Activated naive CD8-positive, alpha-beta T cell treated with anti-CD3 and anti-CD28 coated beads, Interleukin-2, amount 50 U/mL, for 24 hours (primary cell): ENCODE measurements around the gene SCP2.

Experiments
- ATAC-seq: fragments of 150-1000 bp; cut with Tn5 transposase; one replicate; pipeline ENCODE4 v1.10.0; 2021
- DNase-seq: peaks from one replicate; pipeline ENCODE4 v3.0.0; 2021
- H3K27ac Mint-ChIP-seq: one replicate; pipeline ENCODE4 v1.8.0; 2021; ENCODE audit warnings: mild to moderate bottlenecking, mixed read lengths
- H3K27me3 Mint-ChIP-seq: one replicate; pipeline ENCODE4 v1.8.0; 2021; ENCODE audit warnings: mixed read lengths
- H3K36me3 Mint-ChIP-seq: one replicate; pipeline ENCODE4 v1.8.0; 2021; ENCODE audit warnings: low read depth, mixed read lengths
- H3K4me1 Mint-ChIP-seq: one replicate; pipeline ENCODE4 v1.8.0; 2021; ENCODE audit warnings: mixed read lengths
- H3K4me3 Mint-ChIP-seq: one replicate; pipeline ENCODE4 v1.8.0; 2021; ENCODE audit warnings: mild to moderate bottlenecking, moderate library complexity, mixed read lengths
- H3K9me3 Mint-ChIP-seq: one replicate; pipeline ENCODE4 v1.8.0; 2021; ENCODE audit warnings: mixed read lengths

Gene SCP2

DNA sequence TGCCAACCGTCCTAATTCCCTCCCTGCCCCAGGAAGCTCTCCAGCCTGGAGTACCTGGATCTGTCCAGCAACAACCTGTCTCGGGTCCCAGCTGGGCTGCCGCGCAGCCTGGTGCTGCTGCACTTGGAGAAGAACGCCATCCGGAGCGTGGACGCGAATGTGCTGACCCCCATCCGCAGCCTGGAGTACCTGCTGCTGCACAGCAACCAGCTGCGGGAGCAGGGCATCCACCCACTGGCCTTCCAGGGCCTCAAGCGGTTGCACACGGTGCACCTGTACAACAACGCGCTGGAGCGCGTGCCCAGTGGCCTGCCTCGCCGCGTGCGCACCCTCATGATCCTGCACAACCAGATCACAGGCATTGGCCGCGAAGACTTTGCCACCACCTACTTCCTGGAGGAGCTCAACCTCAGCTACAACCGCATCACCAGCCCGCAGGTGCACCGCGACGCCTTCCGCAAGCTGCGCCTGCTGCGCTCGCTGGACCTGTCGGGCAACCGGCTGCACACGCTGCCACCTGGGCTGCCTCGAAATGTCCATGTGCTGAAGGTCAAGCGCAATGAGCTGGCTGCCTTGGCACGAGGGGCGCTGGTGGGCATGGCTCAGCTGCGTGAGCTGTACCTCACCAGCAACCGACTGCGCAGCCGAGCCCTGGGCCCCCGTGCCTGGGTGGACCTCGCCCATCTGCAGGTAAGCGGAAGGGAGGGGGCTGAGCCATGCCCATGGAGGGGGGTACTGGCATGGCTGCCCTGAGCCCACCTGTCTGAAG is 151.4 kb downstream of the SCP2 start:
- DNase-seq (no peak), ATAC-seq (no peak)
- Mint-ChIP-seq H3K4me3 (no peak overlapping the region), H3K9me3 (no peaks in the 10 kb centered on the region), H3K27ac (no peak overlapping the region), H3K4me1 (no peaks in the 10 kb centered on the region), H3K27me3 (no peaks in the 10 kb centered on the region), H3K36me3 (no peaks in the 10 kb centered on the region)

DNA sequence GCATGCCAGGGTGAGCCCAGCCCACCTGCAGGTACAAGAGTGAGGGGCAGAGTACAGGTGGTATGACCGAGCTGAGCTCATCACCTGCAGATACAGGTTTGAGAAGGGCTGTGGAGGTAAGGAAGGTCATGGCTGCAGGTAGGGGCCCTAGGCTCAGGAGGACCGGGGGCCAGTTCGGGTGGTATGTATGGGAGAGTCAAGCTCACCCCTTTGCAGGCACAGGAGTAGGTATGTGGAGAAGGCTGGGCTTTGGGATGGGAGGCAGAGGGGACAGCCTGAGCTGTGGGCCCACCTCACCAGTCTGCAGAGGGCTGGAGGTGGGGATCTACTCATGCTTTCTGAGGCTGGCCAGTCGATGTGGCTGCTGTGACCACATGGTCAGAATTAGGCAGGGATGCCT is 152.2 kb downstream of the SCP2 start:
- no peak for ATAC-seq
- no peak overlapping the region for H3K27ac Mint-ChIP-seq
- H3K36me3 Mint-ChIP-seq = no peaks in the 10 kb centered on the region
- DNase-seq = no peak
- no peaks in the 10 kb centered on the region for H3K27me3 Mint-ChIP-seq
- H3K4me1 Mint-ChIP-seq = no peaks in the 10 kb centered on the region
- H3K4me3 Mint-ChIP-seq = no peak overlapping the region
- no peaks in the 10 kb centered on the region for H3K9me3 Mint-ChIP-seq

DNA sequence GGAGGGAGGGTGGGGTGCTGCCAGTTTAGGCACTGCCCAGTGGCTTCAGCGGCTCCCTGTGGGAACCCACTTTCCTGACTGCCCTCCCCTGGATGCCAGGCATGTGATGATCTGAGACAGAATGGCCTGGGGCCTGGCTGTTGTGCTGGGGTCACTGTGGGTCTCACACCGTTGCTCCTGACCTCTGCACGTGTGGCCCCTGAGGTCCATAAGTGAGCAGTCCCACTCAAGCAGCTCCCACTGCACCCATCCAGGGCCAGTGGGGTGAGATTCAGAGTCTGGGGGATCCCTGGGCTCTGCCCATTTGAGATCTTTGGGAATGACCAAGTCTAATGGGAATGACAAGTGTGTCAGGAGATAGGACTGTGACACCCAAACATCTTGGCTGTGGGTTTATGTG is 153.0 kb downstream of the SCP2 start:
- ATAC-seq (no peak), DNase-seq (no peak)
- H3K36me3 Mint-ChIP-seq = no peaks in the 10 kb centered on the region
- H3K27me3 Mint-ChIP-seq = no peaks in the 10 kb centered on the region
- no peaks in the 10 kb centered on the region for H3K9me3 Mint-ChIP-seq
- no peak overlapping the region for H3K4me3 Mint-ChIP-seq
- no peak overlapping the region for H3K27ac Mint-ChIP-seq
- no peaks in the 10 kb centered on the region for H3K4me1 Mint-ChIP-seq

DNA sequence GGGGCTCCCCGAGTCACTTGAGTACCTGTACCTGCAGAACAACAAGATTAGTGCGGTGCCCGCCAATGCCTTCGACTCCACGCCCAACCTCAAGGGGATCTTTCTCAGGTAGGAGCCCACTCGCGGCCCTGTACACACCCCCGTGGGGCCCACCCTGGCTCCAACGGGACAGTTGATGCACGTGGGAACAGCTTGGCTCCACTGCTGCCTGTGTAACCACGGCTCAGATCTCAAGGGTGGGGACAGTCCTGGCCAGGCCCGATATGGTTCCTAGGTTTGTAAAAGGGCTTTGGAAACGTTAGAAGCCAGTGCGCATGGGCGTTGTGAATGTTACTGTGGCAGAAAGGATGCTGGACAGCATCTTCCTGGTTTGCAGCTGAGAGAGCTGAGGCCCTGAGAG is 153.7 kb downstream of the SCP2 start:
- Mint-ChIP-seq H3K4me3 (no peak overlapping the region), H3K27me3 (no peaks in the 10 kb centered on the region), H3K9me3 (no peaks in the 10 kb centered on the region), H3K36me3 (no peaks in the 10 kb centered on the region), H3K4me1 (no peaks in the 10 kb centered on the region), H3K27ac (no peak overlapping the region)
- no peak for ATAC-seq
- no peak for DNase-seq

DNA sequence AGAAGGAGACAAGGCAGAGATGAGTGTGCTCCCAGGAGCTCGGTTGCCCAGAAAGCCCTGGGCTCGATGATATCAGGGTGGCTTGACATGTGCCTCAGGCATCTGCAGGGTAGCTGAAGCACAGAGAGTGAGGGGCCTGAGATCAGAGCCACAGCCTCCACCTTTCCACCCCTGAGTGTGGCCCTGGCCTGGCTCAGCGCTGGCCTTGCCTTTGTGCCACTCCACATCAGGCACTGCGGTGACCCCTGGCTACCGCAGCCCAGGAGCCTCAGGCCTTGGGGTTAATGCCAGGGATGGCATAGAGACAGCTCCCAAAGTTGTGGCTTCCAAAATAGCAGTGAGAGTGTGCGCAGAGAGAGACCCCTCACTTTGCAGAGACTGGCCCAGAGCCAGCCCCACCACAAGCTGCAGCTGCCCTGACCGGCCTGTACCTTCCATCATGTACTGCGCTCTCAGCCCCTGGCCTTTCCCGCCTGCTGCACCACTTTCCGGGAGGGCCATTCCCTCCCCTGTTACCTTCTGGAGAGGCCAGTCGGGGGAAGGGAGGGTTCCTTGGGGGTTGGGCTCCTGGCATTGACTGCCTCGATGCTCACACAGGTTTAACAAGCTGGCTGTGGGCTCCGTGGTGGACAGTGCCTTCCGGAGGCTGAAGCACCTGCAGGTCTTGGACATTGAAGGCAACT is 154.4 kb downstream of the SCP2 start:
- ATAC-seq = no peak
- no peak for DNase-seq
- Mint-ChIP-seq H3K27me3 (no peaks in the 10 kb centered on the region), H3K4me3 (no peak overlapping the region), H3K27ac (no peak overlapping the region), H3K36me3 (no peaks in the 10 kb centered on the region), H3K9me3 (no peaks in the 10 kb centered on the region), H3K4me1 (no peaks in the 10 kb centered on the region)

DNA sequence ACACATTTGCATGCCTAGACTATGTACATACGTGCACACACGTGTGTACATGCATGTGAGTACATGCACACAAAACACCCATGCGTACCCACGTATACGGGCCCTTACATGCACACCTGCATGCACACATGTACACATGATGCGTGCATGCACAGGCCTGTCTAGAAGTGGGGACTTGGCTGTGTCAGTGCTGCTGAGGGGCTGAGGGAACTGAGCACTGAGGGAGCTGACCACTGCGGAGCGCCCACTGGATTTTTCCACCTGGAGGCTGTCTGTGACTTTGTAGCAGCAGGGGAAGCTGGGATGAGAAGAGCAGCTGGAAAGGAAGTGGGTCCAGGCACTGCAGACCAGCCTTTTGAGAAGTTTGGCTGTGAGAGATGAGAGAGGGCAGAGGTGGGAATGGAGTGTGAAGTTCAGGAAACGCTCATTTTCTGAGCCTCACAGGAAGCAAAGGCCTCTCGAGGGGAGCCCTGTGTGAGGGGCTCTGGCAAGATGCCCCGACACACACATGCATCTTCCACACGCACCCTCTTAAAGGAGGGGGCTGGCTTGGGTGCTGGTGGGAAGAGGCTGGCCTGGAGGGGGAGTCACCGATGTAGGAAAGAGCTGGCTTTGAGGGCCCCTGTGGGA is 155.9 kb downstream of the SCP2 start:
- Mint-ChIP-seq H3K27ac (no peak overlapping the region), H3K9me3 (no peaks in the 10 kb centered on the region), H3K27me3 (no peaks in the 10 kb centered on the region), H3K4me1 (no peaks in the 10 kb centered on the region), H3K4me3 (no peak overlapping the region), H3K36me3 (no peaks in the 10 kb centered on the region)
- DNase-seq = no peak
- no peak for ATAC-seq

DNA sequence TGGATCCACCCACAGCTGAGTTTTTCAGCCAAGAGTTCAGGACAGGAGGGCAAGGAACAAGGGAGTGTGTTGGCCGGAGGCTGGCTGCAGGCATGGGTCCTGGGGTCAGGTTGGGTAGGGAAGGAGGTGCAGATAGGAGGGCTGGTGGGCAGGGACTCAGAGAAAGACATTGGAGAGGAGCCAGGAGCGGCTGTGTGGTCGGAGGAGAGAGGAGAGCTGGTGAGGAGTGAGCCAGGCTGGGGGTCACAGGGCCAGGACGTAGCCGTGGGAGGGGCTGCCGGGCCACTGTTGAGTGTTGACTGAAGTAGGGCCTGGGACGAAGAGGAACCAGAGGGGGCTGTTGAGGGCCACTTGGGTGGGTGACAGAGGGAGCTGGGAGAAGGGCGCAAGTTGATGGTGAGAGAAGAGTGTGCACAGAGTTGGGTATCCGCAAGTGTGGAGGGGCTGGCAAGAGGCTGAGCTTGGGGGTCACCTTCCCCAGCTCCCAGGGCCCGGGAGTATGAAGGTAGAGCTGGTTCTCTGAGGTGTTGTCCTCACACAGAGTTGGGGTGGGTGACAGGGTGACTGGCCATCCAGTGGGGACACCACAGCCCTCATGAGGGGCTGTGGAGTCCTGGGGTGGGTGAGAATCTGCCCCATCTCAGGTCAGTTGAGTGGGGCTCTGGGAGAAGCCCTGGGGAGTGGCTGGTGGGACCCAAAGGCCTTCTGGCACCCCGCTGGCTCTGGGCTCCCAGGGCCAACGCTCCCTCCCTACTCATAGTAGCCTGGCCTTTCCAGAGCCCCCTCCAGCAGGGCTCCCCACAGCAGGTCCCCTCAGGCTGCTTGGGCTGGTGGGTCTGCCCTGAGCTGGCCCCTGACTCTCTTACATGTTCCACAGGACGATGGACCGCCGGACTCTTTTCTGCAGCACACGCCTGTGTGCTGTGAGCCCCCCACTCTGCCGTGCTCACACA is 156.8 kb downstream of the SCP2 start:
- ATAC-seq = no peak
- no peaks in the 10 kb centered on the region for H3K36me3 Mint-ChIP-seq
- no peak overlapping the region for H3K27ac Mint-ChIP-seq
- H3K27me3 Mint-ChIP-seq = no peaks in the 10 kb centered on the region
- no peak overlapping the region for H3K4me3 Mint-ChIP-seq
- no peak for DNase-seq
- H3K4me1 Mint-ChIP-seq = no peaks in the 10 kb centered on the region
- no peaks in the 10 kb centered on the region for H3K9me3 Mint-ChIP-seq

DNA sequence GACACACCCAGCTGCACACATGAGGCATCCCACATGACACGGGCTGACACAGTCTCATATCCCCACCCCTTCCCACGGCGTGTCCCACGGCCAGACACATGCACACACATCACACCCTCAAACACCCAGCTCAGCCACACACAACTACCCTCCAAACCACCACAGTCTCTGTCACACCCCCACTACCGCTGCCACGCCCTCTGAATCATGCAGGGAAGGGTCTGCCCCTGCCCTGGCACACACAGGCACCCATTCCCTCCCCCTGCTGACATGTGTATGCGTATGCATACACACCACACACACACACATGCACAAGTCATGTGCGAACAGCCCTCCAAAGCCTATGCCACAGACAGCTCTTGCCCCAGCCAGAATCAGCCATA is 157.5 kb downstream of the SCP2 start:
- H3K27me3 Mint-ChIP-seq = no peaks in the 10 kb centered on the region
- no peak for ATAC-seq
- no peaks in the 10 kb centered on the region for H3K36me3 Mint-ChIP-seq
- H3K9me3 Mint-ChIP-seq = no peaks in the 10 kb centered on the region
- no peak overlapping the region for H3K27ac Mint-ChIP-seq
- no peak for DNase-seq
- H3K4me3 Mint-ChIP-seq = no peak overlapping the region
- H3K4me1 Mint-ChIP-seq = no peaks in the 10 kb centered on the region

DNA sequence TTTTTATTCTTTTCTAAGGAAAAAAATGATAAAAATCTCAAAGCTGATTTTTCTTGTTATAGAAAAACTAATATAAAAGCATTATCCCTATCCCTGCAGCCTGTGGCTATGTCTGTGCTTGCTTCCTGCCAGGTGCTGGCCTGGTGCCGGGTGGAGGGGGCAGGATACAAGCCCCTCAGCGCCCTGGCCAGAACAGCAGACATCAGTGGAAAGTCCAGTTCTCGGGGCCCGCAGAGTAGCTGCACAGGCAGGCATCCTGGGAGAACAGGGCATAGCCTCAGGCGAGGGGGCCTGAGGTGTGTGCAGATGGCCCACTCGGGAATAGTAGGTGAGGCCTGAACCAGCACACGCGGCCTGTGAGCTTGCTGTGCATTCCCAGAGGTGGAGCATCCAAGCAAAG is 158.3 kb downstream of the SCP2 start:
- H3K9me3 Mint-ChIP-seq = no peaks in the 10 kb centered on the region
- ATAC-seq = no peak
- H3K36me3 Mint-ChIP-seq = no peaks in the 10 kb centered on the region
- H3K4me3 Mint-ChIP-seq = no peak overlapping the region
- H3K27ac Mint-ChIP-seq = no peak overlapping the region
- no peaks in the 10 kb centered on the region for H3K4me1 Mint-ChIP-seq
- H3K27me3 Mint-ChIP-seq = no peaks in the 10 kb centered on the region
- DNase-seq = no peak

DNA sequence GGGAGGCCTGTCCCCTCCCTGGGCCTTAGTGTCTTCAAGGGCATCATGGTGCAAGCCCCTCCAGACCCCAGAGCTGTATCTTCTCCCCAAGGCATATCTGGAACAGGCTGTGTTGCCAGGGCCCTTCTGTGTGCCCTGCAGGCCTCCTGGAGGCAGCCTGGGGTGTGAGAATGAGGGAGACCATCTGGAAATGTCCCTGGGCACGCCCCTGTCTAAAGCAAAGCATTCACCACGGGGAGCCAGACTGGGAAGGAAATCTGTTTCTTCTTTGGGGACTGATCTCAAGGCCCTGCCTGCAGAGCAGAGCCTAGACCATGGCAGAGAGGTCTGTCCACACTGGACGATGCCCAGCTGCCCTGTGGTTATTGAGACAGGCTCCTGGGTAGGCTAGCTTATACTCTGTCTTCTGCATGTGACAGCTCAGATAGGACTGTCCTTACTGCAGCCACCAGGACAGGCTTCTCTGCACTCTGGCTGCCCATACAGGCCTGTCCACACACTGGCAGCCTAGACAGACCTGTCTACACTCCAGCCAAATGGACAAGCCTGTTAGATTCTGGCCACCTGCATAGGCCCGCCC is 159.5 kb downstream of the SCP2 start:
- no peak overlapping the region for H3K4me3 Mint-ChIP-seq
- H3K27me3 Mint-ChIP-seq = no peaks in the 10 kb centered on the region
- no peaks in the 10 kb centered on the region for H3K9me3 Mint-ChIP-seq
- H3K36me3 Mint-ChIP-seq = no peaks in the 10 kb centered on the region
- H3K4me1 Mint-ChIP-seq = no peaks in the 10 kb centered on the region
- ATAC-seq = no peak
- no peak for DNase-seq
- no peak overlapping the region for H3K27ac Mint-ChIP-seq

DNA sequence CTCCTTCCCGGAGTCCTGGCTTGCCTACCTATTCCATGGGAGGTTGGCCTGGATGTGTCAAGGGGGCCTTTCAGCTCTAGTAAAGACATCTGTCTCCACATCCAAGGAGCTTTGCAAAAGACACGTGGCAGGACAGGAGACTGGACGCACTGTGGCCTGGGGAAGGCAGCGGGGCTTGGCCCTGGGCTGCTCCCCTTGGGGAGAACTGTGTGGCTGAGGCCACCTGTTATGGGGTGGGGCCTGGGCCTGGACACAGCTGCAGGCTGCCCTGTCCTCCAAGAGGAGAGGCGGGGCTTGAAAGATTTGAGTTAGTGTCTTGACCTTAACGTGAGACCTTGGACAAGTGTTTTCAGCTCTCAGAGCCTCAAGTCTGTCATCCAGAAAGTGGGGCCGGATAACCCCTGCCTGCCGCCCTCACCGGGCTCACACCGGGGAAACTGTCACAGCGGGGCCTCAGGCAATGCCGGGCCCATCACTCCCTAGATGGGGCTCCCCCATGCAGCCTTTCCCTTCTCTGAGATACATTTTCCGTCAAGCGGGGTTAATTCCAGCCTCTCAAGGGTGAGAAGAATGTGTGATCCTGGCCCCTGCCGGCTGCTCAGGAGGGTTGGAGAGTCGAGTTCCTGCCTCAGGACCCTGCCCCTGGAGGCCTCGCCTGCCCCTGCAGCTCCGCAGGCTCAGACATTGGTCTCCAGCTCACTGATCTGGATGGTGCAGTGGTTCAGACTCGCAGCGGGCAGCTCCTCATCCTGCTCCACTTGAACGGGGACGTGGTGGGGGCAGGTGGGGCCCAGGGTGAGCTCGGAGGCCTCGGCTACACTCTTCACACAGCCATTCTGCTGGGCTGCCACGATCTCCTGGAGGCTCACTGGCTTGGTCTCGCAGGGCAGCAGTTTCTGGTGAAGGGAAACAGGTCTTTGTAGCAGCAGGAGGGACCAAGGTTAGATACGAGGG is 160.5 kb downstream of the SCP2 start:
- Mint-ChIP-seq H3K4me3 (no peak overlapping the region), H3K36me3 (no peaks in the 10 kb centered on the region), H3K4me1 (no peaks in the 10 kb centered on the region), H3K9me3 (no peaks in the 10 kb centered on the region), H3K27me3 (no peaks in the 10 kb centered on the region), H3K27ac (no peak overlapping the region)
- ATAC-seq (no peak), DNase-seq (no peak)

DNA sequence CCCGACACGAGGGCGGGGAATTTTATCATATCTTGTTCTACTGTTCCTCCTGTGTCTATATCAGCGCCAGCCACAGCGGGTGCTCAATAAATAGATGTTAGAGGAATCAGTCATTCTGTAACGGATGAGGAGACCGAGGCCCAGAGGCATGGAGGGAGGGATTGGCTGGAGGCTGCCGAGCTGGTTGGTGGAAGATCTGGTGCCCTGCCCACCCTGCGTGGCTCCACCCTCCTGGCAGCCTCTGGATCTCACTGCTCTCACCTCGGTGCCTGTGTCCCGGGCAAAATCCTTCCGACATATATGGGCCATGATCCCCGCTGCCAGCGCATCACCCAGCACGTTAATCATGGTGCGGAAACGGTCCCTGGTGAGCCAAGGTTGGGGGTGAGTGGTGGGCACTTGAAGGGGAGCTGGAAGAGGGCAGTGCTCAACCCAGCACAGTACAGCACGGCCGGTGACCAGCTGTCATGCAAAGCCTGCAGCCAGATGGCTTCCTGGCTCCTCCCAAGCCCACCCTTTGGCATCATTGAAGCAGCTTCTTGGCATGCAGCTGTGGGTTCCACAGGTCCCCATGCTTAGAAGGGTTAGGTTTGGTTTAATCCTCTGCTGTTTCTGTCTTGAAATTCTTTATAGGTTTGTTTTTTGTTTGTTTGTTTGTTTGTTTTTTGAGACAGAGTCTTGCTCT is 161.7 kb downstream of the SCP2 start:
- H3K9me3 Mint-ChIP-seq = no peaks in the 10 kb centered on the region
- DNase-seq = no peak
- no peaks in the 10 kb centered on the region for H3K27me3 Mint-ChIP-seq
- H3K4me3 Mint-ChIP-seq = no peak overlapping the region
- H3K36me3 Mint-ChIP-seq = no peaks in the 10 kb centered on the region
- ATAC-seq = no peak
- no peaks in the 10 kb centered on the region for H3K4me1 Mint-ChIP-seq
- no peak overlapping the region for H3K27ac Mint-ChIP-seq
